Sciatic nerve (tissue), 2 donors: ENCODE measurements around the gene C3orf22. TPM values are rescaled to one million over a fixed set of nuclear protein-coding genes. Genes with fewer than 3 reads are reported as not detected.

Experiments
- ATAC-seq: fragments of 200-7000 bp; cut with Tn5 transposase; one replicate; pipeline ENCODE4 v1.9.1; 2020; ENCODE audit warnings: mild to moderate bottlenecking, moderate library complexity
- DNase-seq: peaks from one replicate; pipeline ENCODE4 v3.0.0-alpha.2; 2020; ENCODE audit warnings: low spot score
- intact Hi-C: fragments of 100-400 bp; cut with DNase I; formaldehyde crosslinking; loops from one replicate; pipeline ENCODE4 v1.14.2; 2022
- total RNA-seq: library from RNA; stranded (reverse); fragmentation: NEBNext Ultra II Directional; extraction: Animal tissue kit (Norgen Biotek cat#: 25700); gene quantifications from one replicate; pipeline ENCODE4 v1.2.1, GENCODE V29; 2021
- donor health status: DM: no; HTN: no; CAD: no.
- donor health status: DM: no; HTN: no; CAD: no.

C3orf22 gene
- total RNA-seq, 1 donor from 2014 or later = not detected

DNA sequence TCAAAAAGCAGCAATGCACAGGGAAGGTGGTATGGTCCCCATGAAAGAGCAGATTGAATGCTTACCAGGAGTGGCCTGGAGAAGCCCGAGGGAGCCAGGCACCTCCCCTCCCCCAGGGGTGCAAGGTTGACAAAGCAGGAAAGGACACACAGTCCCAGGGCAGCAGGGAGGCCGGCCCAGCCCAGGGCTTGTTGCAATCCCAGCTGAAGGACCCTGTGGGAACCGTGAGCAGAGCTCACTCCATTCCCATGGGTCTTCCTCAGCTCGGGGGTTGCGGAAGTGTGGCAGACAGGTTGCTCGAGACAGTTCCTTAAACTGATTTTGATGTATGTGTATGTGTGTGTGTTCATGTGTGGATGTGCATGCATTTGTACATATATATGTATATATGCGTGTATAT is 57.0 kb downstream of the C3orf22 start:
- DNase-seq = no peak
- ATAC-seq = no peak
- intact Hi-C loops = no loop called here

DNA sequence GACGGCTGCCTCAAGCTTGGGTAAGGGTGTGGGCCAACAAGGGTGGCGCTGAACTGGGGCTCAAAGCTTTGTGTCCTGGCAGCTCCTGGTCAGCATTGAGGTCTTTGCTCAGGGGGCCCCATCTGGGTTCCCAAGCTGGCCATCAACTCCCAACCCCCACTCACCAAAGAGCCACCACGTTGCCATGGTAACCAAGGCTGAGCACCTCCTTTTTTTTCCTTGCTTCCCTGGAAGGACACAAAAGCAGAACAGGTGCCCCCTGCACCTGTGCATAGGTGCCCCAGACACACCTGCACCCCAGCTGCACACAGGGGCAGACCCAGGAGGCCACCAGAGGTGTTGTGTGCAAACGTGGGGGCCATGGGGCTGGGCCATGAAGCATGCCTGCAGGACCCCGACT is 57.7 kb downstream of the C3orf22 start:
- DNase-seq = no peak
- no peak for ATAC-seq
- intact Hi-C loops = no loop called here

DNA sequence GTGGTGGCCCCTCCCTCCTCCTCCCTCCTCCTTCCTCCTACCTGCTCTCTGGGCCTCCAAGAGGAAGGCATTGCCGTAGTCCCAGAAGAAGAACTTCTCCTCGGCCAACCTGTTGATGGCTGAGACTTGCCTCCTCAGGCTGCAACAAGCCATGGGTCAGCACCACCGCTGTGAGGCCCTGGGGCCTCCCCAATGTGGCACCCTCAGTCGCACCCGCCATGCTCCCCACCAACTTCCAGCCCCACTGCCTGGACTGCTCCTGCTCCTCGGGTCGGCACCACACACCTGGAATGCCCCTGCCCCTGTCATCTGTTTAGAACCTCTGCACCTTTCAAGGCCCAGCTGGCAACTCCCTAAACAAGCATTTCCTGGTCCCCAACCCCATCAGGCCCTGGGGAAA is 58.7 kb downstream of the C3orf22 start:
- no peak for DNase-seq
- intact Hi-C loops = no loop called here

More for the DNA sequence above, 58.7 kb downstream of the C3orf22 start:
- ATAC-seq = no peak

Other genes starting within 250 kb of the C3orf22 start
- 22.7 TPM for gene KLF15, start 201.5 kb downstream of the C3orf22 start, total RNA-seq
- 1.5 TPM for gene CFAP100, start 164.0 kb downstream of the C3orf22 start, total RNA-seq
- gene ZXDC, start 83.0 kb downstream of the C3orf22 start, total RNA-seq = 39.7 TPM
- not detected for gene UROC1, start 41.2 kb downstream of the C3orf22 start, total RNA-seq
- gene CHST13, start 34.8 kb downstream of the C3orf22 start, total RNA-seq = 0.89 TPM
- gene TXNRD3, start 96.2 kb upstream of the C3orf22 start, total RNA-seq = 25.1 TPM
- gene CHCHD6, start 145.3 kb upstream of the C3orf22 start, total RNA-seq = 19.1 TPM